Smooth muscle cell of the coronary artery (primary cell): Measurements from ENCODE around the gene OPN1MW2. TPM values are rescaled to one million over a fixed set of nuclear protein-coding genes. Genes with fewer than 3 reads are reported as not detected.

ENCODE experiments used
- total RNA-seq: library from RNA; depleted of rRNA; stranded (reverse); fragments of >200 nt; gene quantifications from 2 replicates; pipeline ENCODE4 v1.2.3, GENCODE V29; 2014; ENCODE audit warnings: low replicate concordance

Gene OPN1MW2
- not detected in 2 replicates for total RNA-seq

DNA sequence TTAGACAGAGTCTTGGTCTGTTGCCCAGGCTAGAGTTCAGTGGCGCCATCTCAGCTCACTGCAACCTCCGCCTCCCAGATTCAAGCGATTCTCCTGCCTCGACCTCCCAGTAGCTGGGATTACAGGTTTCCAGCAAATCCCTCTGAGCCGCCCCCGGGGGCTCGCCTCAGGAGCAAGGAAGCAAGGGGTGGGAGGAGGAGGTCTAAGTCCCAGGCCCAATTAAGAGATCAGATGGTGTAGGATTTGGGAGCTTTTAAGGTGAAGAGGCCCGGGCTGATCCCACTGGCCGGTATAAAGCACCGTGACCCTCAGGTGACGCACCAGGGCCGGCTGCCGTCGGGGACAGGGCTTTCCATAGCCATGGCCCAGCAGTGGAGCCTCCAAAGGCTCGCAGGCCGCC, at the start of gene OPN1MW2:
Gene OPN1MW2, plus strand, starts transcription at position 301 of the 400 bp plus-strand sequence. Its CDS starts 60 bp downstream, at position 361.

DNA sequence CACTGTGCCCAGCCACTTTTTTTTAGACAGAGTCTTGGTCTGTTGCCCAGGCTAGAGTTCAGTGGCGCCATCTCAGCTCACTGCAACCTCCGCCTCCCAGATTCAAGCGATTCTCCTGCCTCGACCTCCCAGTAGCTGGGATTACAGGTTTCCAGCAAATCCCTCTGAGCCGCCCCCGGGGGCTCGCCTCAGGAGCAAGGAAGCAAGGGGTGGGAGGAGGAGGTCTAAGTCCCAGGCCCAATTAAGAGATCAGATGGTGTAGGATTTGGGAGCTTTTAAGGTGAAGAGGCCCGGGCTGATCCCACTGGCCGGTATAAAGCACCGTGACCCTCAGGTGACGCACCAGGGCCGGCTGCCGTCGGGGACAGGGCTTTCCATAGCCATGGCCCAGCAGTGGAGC, 37.3 kb upstream of the OPN1MW2 start, which contains the start of gene OPN1MW:
Gene OPN1MW, plus strand, starts transcription at position 301 of the 400 bp plus-strand sequence. Its CDS starts 82 bp downstream, at position 383.

DNA sequence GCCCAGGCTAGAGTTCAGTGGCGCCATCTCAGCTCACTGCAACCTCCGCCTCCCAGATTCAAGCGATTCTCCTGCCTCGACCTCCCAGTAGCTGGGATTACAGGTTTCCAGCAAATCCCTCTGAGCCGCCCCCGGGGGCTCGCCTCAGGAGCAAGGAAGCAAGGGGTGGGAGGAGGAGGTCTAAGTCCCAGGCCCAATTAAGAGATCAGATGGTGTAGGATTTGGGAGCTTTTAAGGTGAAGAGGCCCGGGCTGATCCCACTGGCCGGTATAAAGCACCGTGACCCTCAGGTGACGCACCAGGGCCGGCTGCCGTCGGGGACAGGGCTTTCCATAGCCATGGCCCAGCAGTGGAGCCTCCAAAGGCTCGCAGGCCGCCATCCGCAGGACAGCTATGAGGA, 37.7 kb downstream of the OPN1MW2 start, which contains the start of gene OPN1MW3:
Gene OPN1MW3, plus strand, starts transcription at position 301 of the 400 bp plus-strand sequence. Its CDS starts 38 bp downstream, at position 339.

Other genes with a start within 250 kb of the OPN1MW2 start
- 6.0 and 8.2 TPM in 2 replicates for gene HCFC1, start 247.9 kb upstream of the OPN1MW2 start, total RNA-seq
- gene TMEM187, start 247.0 kb upstream of the OPN1MW2 start, total RNA-seq: 7.1 and 10.1 TPM in 2 replicates
- gene IRAK1, start 199.9 kb upstream of the OPN1MW2 start, total RNA-seq: 59.0 and 66.3 TPM in 2 replicates
- gene MECP2, start 122.0 kb upstream of the OPN1MW2 start, total RNA-seq: 11.0 and 17.7 TPM in 2 replicates
- gene OPN1LW, start 75.5 kb upstream of the OPN1MW2 start, total RNA-seq: not detected in 2 replicates
- gene OPN1MW, start 37.2 kb upstream of the OPN1MW2 start, total RNA-seq: not detected in 2 replicates
- not detected in 2 replicates for gene OPN1MW3, start 37.8 kb downstream of the OPN1MW2 start, total RNA-seq
- not detected in 2 replicates for gene TEX28, start 75.4 kb downstream of the OPN1MW2 start, total RNA-seq
- not detected in 2 replicates for gene TKTL1, start 76.0 kb downstream of the OPN1MW2 start, total RNA-seq
- 2,276 and 2,381 TPM in 2 replicates for gene FLNA, start 154.9 kb downstream of the OPN1MW2 start, total RNA-seq
- gene EMD, start 159.5 kb downstream of the OPN1MW2 start, total RNA-seq: 15.9 and 23.0 TPM in 2 replicates
- gene RPL10, start 178.6 kb downstream of the OPN1MW2 start, total RNA-seq: 1,663 and 2,613 TPM in 2 replicates
- 34.3 and 98.6 TPM in 2 replicates for gene DNASE1L1, start 189.5 kb downstream of the OPN1MW2 start, total RNA-seq
- gene TAFAZZIN, start 191.8 kb downstream of the OPN1MW2 start, total RNA-seq: 12.3 and 18.6 TPM in 2 replicates
- 43.1 and 65.7 TPM in 2 replicates for gene ATP6AP1, start 208.9 kb downstream of the OPN1MW2 start, total RNA-seq
- 115 and 175 TPM in 2 replicates for gene GDI1, start 217.4 kb downstream of the OPN1MW2 start, total RNA-seq
- gene FAM50A, start 224.4 kb downstream of the OPN1MW2 start, total RNA-seq: 105 and 224 TPM in 2 replicates
- gene PLXNA3, start 238.5 kb downstream of the OPN1MW2 start, total RNA-seq: 9.6 and 17.3 TPM in 2 replicates